SU-DHL-6 (cell line): ENCODE results near the gene NFATC4.

ENCODE experiments used
- H2AFZ ChIP-seq: fragments of 200-600 bp; sonication (generic); 2 replicates; pipeline ENCODE4 v1.6.1; 2014; ENCODE audit warnings: low read depth, mild to moderate bottlenecking, moderate library complexity, mixed read lengths, antibody characterized with exemption, low read length; ENCODE audit not compliant: severe bottlenecking
- H3F3A ChIP-seq: fragments of 200-600 bp; shearing (Covaris generic); 2 replicates; pipeline ENCODE4 v1.6.0; 2016; ENCODE audit warnings: antibody characterized with exemption, mild to moderate bottlenecking; ENCODE audit not compliant: insufficient read depth
- H3K27ac ChIP-seq: fragments of 200-600 bp; sonication (generic); 2 replicates; pipeline ENCODE4 v1.5.1; 2016; ENCODE audit warnings: low read depth, mild to moderate bottlenecking, low read length, moderate library complexity, mixed read lengths
- H3K27me3 ChIP-seq: fragments of 200-600 bp; sonication (generic), shearing (Covaris generic); 2 replicates; pipeline ENCODE4 v1.6.0; 2014; ENCODE audit warnings: mild to moderate bottlenecking, low read length
- H3K36me3 ChIP-seq: fragments of 200-600 bp; sonication (generic); 2 replicates; pipeline ENCODE4 v1.6.1; 2014; ENCODE audit warnings: mild to moderate bottlenecking, low read length, mixed read lengths
- H3K4me2 ChIP-seq: fragments of 300-600, 200-600 bp; shearing (Covaris generic), sonication (generic); 2 replicates; pipeline ENCODE4 v1.6.0; 2014; ENCODE audit warnings: low read length, low read depth, mild to moderate bottlenecking; ENCODE audit not compliant: poor library complexity, severe bottlenecking
- H3K4me3 ChIP-seq: fragments of 200-600 bp; sonication (generic); 2 replicates; pipeline ENCODE4 v1.5.1; 2014; ENCODE audit warnings: antibody characterized with exemption, low read length, mild to moderate bottlenecking, mixed read lengths; ENCODE audit not compliant: insufficient read depth, poor library complexity, severe bottlenecking
- H3K79me2 ChIP-seq: fragments of 200-600 bp; sonication (generic); 2 replicates; pipeline ENCODE4 v1.6.1; 2014; ENCODE audit warnings: mild to moderate bottlenecking, low read length, moderate library complexity; ENCODE audit not compliant: insufficient read depth
- H3K9ac ChIP-seq: fragments of 200-600 bp; sonication (generic); 2 replicates; pipeline ENCODE4 v1.7.0; 2014; ENCODE audit warnings: mild to moderate bottlenecking, low read length
- H3K9me2 ChIP-seq: fragments of 200-600 bp; sonication (generic); replicated peaks from 2 replicates; pipeline ENCODE4 v1.6.1; 2014; ENCODE audit warnings: low read length; ENCODE audit not compliant: insufficient read depth
- H3K9me3 ChIP-seq: fragments of 200-600 bp; sonication (generic); 2 replicates; pipeline ENCODE4 v1.6.1; 2014; ENCODE audit warnings: low read length, mixed read lengths; ENCODE audit not compliant: insufficient read depth
- H4K20me1 ChIP-seq: fragments of 200-600 bp; sonication (generic); 2 replicates; pipeline ENCODE4 v1.6.1; 2014; ENCODE audit warnings: low read depth, mild to moderate bottlenecking, antibody characterized with exemption, low read length, moderate library complexity, mixed read lengths
- EZH2phosphoT487 ChIP-seq: fragments of 200-600 bp; sonication (generic), shearing (Covaris generic); conservative IDR thresholded peaks from 2 replicates; pipeline ENCODE4 v1.6.1; 2018; ENCODE audit warnings: mild to moderate bottlenecking, antibody characterized with exemption, low read length, moderate library complexity, mixed read lengths
- TF ChIP-seq, protein P1 (sequence below): fragments of 200-600 bp; sonication (generic); IDR thresholded peaks from one replicate; pipeline ENCODE4 v1.5.1; 2017; ENCODE audit warnings: antibody characterized with exemption, mild to moderate bottlenecking, low read length, moderate library complexity; ENCODE audit not compliant: insufficient read depth, poor library complexity, severe bottlenecking

Gene NFATC4

DNA sequence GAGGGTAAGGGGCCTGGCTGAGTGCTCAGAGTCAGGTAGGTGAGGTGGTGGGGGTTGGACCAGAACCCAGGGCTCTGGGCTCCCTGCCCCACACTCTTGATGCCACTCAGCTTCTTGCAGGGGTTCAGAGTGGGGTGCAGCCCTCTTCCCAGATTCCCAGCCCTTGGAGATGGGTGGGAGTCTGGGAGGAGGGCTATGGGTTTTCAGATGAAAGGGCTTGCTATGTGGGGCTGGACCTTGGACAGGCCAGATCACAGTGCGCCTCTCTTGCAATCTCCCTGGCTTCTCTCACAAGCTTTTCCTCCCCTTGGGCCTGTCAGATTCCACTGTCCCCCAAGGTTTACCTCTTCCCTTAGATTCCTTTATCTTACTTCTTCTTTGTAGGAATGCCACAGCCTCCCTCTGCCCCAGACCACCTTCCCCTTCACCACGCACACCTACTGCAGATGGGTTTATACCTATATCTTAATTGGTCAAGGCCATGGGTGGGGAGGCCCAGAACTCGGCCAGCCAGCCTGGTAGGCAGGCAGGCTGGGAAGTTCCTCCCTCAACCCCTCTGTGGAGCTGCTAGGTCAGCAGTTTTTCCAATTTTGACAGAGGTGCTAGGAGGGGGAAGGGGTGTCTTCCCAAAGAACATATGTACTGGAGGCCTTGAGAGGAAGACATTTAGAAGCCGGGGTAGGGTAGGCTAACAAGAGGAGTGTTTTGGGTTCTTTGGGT, 32.2 kb downstream of the NFATC4 start:
- no peak overlapping the region for H3K9ac ChIP-seq
- no peaks in the 10 kb centered on the region for H3K79me2 ChIP-seq
- no peaks in the 10 kb centered on the region for H4K20me1 ChIP-seq
- H3K36me3 ChIP-seq = no peaks in the 10 kb centered on the region
- TF ChIP-seq, protein P1, sequence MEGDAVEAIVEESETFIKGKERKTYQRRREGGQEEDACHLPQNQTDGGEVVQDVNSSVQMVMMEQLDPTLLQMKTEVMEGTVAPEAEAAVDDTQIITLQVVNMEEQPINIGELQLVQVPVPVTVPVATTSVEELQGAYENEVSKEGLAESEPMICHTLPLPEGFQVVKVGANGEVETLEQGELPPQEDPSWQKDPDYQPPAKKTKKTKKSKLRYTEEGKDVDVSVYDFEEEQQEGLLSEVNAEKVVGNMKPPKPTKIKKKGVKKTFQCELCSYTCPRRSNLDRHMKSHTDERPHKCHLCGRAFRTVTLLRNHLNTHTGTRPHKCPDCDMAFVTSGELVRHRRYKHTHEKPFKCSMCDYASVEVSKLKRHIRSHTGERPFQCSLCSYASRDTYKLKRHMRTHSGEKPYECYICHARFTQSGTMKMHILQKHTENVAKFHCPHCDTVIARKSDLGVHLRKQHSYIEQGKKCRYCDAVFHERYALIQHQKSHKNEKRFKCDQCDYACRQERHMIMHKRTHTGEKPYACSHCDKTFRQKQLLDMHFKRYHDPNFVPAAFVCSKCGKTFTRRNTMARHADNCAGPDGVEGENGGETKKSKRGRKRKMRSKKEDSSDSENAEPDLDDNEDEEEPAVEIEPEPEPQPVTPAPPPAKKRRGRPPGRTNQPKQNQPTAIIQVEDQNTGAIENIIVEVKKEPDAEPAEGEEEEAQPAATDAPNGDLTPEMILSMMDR = no peak
- no peak for TF ChIP-seq EZH2phosphoT487
- no peak overlapping the region for H2AFZ ChIP-seq
- H3K27me3 ChIP-seq = no peaks in the 10 kb centered on the region
- no peak overlapping the region for H3K4me2 ChIP-seq
- no peaks in the 10 kb centered on the region for H3K9me3 ChIP-seq
- no peak overlapping the region for H3K4me3 ChIP-seq
- H3K27ac ChIP-seq = no peak overlapping the region
- no peaks in the 10 kb centered on the region for H3F3A ChIP-seq
- H3K9me2 ChIP-seq = no peaks in the 10 kb centered on the region

DNA sequence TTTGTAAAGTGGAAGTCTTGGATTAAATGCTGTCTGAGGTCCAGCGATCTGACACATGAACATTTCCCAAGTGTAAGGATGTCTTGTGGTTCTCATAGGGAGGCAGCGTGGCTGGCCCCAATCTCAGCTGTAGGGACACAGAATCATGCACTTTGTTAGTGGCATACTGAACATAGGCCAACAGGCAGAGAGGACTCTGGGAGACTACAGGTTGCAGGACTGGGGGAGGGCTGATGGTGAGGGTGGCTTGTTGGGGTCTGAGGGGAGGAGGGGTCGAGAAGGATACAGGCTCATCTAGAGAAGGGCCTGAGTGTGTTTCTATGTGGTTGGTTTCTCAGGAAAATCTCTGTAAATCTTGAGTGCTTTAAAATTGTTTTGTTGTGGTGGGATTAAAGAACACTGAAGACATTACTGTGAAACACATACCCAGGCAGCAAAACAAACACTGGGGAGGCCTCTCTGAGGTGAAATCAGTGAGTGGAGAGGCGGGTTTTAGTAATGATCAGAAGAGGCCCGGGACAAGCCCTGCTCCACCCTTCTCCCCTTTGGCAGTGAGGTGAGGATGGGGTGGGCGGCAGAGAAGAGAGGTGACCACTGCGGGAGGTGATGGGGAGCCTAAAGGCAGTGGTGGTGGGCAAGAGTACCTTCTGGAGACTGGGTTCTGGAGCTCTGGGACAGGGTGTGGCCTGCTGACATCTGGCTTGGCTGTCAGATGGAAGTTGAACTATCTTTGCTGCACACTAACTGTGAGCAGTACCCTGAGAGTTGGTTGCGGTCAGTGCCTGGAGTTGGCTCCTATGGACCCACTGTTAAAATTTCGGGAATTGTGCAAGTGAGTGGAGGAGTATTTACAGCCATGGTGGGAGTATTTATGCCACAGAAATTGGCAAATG, 34.1 kb downstream of the NFATC4 start:
- Histone ChIP-seq H3K9me3 (no peaks in the 10 kb centered on the region), H3K4me3 (no peak overlapping the region), H2AFZ (no peak overlapping the region), H3K9ac (no peak overlapping the region), H4K20me1 (no peaks in the 10 kb centered on the region), H3K79me2 (no peaks in the 10 kb centered on the region), H3K27me3 (no peaks in the 10 kb centered on the region), H3K36me3 (no peaks in the 10 kb centered on the region), H3F3A (no peaks in the 10 kb centered on the region), H3K27ac (no peak overlapping the region), H3K4me2 (no peak overlapping the region), H3K9me2 (no peaks in the 10 kb centered on the region)
- TF ChIP-seq, protein P1 = no peak
- TF ChIP-seq EZH2phosphoT487 = no peak

DNA sequence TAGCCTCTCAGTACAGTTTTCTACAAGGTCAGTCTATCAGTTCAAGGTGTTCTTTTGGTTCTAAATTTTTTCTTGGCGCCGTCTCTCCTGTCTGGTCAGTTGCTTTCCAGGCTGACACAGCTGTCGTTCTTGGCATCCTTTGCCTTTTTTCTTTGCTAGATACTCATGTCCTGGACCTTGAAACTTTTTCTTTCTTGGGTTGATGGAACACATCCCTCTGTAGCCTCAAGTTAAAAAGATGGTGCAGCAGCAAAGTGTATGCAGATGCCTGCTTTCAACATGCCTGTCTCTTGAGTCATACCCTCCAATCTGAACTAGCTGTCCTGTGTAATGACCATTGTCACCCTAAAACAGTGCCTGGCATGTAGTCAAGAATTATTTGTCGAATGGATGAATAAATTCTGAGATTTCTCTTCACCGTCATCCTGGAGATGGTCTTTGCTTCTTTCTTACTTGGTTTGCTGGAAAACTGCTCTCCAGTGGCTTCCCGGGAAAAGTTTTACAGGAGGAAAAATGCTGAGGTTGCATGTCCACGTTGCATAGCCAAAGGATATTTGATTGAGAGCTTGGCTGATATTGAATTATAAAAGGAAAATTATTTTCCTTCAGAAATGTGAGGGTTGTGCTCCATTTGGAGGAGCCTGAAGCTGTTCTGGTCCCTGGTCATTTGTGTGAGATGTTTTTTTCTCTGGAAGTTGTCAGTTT, 35.5 kb downstream of the NFATC4 start:
- TF ChIP-seq, protein P1 = no peak
- TF ChIP-seq EZH2phosphoT487 = no peak
- Histone ChIP-seq H3K9me3 (no peaks in the 10 kb centered on the region), H3K79me2 (no peaks in the 10 kb centered on the region), H3K36me3 (no peaks in the 10 kb centered on the region), H3K27ac (no peak overlapping the region), H3F3A (no peaks in the 10 kb centered on the region), H3K9me2 (no peaks in the 10 kb centered on the region), H3K4me2 (no peak overlapping the region), H2AFZ (no peak overlapping the region), H4K20me1 (no peaks in the 10 kb centered on the region), H3K27me3 (no peaks in the 10 kb centered on the region), H3K4me3 (no peak overlapping the region), H3K9ac (no peak overlapping the region)
